ENCODE data around the gene NKTR.
"Not testable (repeated sequence)": the region's sequence is repeated elsewhere in the genome, so short reads cannot be mapped to it uniquely, and the experiment has no call there.

The NKTR gene

GRCh38 chr3:42600111-42600957 is at the start of gene NKTR:
NKTR (plus strand) TSS chr3:42600686; CDS start chr3:42601007, 321 bp downstream.
- peak; percentile 99 for DNase-seq

- DNase-seq = no peak
Observed at GRCh38 chr3:42552830-42553229, 47.7 kb upstream of the NKTR start.

GRCh38 chr3:42556089-42556632 is 44.3 kb upstream of the NKTR start:
- DNase-seq = no peak

DNA sequence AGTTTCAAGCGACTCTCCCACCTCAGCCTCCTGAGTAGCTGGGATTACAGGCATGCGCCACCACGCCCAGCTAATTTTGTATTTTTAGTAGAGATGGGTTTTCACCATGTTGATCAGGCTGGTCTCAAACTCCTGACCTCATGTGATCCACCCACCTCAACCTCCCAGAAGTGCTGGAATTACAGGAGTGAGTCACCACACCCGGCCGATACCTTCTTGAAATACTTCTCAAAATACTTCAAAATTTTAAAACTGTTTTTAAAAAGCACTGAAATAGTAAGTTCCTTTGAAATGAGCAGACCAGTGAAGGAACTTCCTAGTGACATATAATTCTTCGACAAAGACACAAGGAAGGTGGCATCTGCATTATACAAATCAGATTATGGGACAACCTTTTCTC is 43.7 kb upstream of the NKTR start:
- DNase-seq = not testable (repeated sequence)

GRCh38 chr3:42557854-42558253 is 42.6 kb upstream of the NKTR start:
- no peak for DNase-seq

DNA sequence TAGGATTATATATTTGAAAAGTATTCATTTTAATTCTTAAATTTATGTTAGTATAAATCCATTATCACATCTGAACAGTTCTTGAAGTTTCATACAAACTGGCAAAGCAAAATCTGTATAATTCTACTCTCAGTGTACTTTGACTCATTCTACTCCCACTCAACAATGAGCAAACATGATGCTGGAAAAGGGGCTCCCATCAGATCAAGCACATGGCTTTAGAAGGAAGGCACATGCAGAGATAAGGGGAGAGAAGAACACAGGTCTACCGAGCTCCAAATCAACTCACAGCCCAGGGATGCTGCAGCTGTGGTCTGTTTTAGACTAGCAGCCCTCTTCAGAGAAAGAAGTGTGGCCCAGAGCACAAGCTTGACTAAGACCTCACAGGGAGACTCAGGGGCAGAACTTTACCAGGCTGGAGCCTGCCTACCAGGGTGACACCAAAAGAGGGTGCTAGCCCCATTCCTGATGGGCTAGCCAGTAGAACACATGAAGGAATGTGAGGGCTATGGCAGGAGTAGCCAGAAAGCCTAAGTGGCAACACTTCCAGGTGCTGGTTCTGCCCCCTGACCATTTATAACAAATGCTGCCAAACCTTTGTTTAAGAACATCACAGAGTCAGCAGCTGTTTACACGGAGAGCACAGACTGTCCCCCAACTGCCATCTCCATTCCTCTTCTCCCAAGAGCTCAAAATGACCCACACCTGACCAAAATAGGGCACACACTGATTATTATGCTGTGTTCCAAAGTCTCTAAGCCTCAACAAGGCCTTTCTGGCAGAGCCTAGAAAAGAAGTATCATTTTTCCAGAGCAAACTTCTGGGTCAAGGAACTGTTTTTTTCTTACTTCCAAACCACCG is 38.2 kb upstream of the NKTR start:
- no peak for DNase-seq

- DNase-seq = no peak
Observed at GRCh38 chr3:42569593-42570142, 30.8 kb upstream of the NKTR start.

DNA sequence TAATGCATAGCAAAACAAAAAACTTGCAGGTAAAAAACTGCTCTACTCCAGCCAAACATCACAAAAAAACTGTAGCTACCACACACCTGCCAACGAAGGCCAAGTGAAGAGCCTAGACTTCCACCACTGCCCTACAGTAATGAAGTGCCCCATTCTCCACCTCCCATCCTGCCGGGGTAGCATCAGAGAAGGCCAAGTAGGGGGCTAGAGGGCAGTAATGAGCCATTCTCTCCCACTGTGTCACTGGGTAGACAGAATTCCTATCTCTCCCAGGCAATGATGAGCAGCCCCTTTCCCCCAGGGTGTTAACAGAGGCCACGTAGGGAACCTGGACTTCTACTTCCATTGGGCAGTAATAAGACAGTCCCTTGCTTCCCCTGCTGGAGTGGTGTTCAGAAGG is 28.2 kb upstream of the NKTR start:
- peak; percentile 56 for DNase-seq

GRCh38 chr3:42575137-42575741 is 25.2 kb upstream of the NKTR start:
- DNase-seq = no peak

DNA sequence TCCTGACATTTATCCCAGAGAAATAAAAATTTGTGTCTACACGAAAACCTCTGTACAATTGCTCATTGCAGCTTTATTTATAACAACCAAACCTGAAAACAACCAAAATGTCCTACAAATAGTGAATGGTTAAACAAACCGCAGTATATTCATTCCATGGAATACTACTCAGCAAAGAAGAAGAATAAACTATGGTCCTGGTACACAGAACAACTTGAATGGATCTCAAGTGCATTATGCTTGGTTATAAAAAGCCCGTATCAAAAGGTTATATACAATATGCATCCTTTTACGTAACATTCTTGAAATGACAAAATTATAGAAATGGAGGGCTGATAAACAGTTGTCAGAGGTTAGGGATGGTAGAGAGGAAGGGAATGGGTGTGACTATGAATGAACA is 22.4 kb upstream of the NKTR start:
- DNase-seq = no peak

DNA sequence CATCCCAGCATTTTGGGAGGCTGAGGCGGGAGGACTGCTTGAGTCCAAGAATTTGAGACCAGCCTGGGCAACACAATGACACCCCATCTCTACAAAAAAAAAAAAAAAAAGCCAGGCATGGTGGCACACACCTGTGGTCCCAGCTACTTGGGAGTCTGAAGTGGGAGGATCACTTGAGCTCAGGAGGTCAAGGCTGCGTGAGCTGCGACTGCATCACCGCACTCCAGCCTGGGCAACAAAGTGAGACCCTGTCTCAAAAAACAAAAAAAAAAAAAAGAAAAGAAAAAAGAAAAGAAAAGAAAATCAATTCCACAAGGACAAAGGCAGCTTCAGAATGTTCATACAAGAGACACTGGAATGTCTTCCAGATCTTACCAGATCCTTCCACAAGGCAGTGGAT is 21.1 kb upstream of the NKTR start:
- DNase-seq = not testable (repeated sequence)

- no peak for DNase-seq
Observed at GRCh38 chr3:42581400-42581708, 19.1 kb upstream of the NKTR start.

DNA sequence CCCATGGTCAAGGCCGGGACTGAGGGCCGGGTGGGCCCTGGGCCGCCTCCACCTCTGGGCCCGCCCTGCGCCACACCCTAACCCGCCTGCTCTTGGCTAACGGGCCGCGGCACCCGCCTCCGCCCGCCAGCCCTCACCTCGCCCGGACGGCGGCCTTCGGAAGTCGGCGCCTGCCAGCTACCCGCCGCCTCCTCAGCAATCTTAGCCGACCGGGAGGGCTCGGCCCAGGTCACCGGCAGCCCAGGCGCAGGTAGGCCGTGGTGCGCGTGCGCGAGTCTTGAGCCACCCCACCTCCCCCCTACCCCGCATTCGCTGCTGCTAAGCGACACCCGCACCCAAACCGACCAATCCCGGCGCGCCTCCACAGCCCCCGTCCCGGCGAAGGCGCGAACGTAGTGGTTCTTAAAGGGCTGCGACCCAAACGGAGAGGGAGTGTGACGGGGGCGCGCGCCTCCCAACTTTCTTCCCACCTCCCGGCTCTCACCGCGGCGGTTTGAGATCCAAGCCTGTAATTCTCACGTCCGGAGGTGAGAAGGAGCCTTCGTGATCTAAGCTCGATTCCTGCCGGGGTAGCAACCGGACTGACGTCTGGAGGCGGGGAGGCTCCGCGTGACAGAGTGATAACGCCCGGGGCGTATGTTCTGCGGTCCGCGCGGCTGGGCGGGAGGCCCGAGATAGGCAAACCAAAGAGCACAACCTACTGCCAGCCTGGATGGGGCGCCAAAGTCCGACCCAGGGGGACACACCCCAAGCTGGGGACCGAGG is 18.6 kb upstream of the NKTR start, which contains the start of gene SEC22C:
TSS of gene SEC22C (minus strand) at position 259 of the 765 bp plus-strand sequence. CDS start 12,921 bp downstream, outside the sequence.
- DNase-seq = peak; percentile 93

GRCh38 chr3:42582474-42583070 is 17.9 kb upstream of the NKTR start:
- no peak for DNase-seq

GRCh38 chr3:42588625-42589024 is 11.9 kb upstream of the NKTR start:
- DNase-seq = no peak

DNA sequence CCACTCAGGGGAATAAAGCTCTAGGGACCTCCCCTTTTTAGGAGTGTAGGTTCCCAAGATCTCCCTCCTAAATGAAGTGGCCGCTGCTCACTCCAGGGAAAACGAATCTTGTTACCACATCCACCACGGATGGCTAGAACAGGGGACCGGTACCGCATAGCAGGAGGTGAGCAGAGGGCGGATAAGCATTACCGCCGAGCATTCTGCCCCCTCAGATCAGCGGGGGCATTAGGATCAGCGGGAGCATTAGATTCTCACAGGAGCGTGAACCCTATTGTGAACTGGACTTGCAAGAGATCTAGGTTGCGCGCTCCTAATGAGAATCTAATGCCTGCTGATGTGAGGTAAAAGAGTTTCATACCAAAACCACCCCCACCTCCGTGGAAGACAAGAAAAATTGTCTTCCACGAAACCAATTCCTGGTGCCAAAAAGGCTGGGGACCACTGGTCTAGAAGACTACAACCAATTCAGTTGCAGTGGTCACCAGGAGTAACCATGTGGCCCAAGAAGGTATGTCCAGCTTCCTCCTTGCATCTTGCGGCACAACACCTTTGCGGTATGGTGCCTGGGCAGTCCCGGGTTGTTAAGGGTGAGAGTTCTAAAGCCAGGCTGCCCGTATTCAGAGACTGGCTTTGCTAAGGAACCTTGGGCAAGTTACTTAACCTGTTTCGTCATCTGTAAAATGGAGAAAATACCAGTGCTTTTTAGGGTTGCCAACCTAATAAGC is 10.9 kb upstream of the NKTR start:
- DNase-seq = no peak

GRCh38 chr3:42590989-42591756 is 9.3 kb upstream of the NKTR start:
- DNase-seq = no peak

GRCh38 chr3:42591811-42592210 is 8.7 kb upstream of the NKTR start:
- DNase-seq = no peak

DNA sequence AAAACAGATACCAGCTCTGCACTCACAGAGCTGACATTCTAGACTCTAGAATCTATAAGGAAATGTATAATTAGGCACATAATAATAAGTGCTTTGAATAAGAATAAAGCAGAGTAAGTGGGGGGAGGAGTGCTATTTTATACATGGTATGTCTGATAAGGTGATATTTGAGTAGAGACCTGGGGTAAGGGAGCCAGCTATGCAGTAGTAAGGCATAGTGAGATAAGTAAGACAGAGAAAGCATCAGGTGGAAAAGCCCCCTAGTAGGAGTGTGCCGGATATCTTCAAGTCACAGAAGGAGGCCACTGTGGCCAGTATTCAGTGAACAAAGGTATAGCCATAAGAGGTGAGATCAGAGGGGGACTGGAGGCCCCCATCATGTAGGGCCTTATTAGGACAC is 6.9 kb upstream of the NKTR start:
- no peak for DNase-seq

DNA sequence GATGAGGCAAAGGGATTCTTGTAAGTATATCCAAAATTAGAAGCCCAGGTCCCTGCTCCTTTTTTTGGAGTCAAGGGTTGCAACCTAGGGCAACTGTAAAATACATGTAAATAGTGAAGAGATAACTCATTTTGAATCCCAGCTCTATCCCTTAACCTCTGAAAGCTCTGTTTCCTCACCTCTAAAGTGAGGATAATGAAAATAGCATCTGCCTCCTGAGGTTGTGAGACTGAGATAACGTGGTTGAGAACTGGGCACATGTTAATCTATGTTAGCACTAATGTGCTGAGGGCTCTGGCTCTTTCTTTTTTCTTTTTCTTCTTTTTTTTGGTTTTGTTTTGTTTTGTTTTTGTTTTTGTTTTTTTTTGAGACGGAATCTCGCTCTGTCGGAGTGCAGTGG is 4.8 kb upstream of the NKTR start:
- no peak for DNase-seq

Data from EL (cell line).